ENCODE measurements around the gene RAET1G. TPM values are rescaled to one million over a fixed set of nuclear protein-coding genes. Genes with fewer than 3 reads are reported as not detected.
A peak's percentile ranks its signal among the peaks of the same experiment; 100 is the strongest.
"Not testable (repeated sequence)": the region's sequence is repeated elsewhere in the genome, so short reads cannot be mapped to it uniquely, and the experiment has no call there.

Gene RAET1G
- total RNA-seq, 1 donor from 2014 or later, result 0.53 TPM

- Mint-ChIP-seq H3K27ac (no peak overlapping the region), H3K4me1 (ENCODE audit: unreplicated experiment) (peaks cover 8% of the 10 kb centered on the region), H3K36me3 (no peaks in the 10 kb centered on the region), H3K27me3 (peaks cover 83% of the 10 kb centered on the region), H3K4me3 (peak overlapping the region; percentile 88), H3K9me3 (no peaks in the 10 kb centered on the region)
- peak; percentile 31 for DNase-seq (ENCODE audit: extremely low spot score, unreplicated experiment)
- TF ChIP-seq, protein P1, sequence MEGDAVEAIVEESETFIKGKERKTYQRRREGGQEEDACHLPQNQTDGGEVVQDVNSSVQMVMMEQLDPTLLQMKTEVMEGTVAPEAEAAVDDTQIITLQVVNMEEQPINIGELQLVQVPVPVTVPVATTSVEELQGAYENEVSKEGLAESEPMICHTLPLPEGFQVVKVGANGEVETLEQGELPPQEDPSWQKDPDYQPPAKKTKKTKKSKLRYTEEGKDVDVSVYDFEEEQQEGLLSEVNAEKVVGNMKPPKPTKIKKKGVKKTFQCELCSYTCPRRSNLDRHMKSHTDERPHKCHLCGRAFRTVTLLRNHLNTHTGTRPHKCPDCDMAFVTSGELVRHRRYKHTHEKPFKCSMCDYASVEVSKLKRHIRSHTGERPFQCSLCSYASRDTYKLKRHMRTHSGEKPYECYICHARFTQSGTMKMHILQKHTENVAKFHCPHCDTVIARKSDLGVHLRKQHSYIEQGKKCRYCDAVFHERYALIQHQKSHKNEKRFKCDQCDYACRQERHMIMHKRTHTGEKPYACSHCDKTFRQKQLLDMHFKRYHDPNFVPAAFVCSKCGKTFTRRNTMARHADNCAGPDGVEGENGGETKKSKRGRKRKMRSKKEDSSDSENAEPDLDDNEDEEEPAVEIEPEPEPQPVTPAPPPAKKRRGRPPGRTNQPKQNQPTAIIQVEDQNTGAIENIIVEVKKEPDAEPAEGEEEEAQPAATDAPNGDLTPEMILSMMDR (conservative IDR thresholded peaks at IDR 0.05), result no peak
Measured at GRCh38 chr6:149921361-149921760, 1.6 kb downstream of the RAET1G start.

GRCh38 chr6:149919834-149920225 lies 3.1 kb downstream of the RAET1G start:
- TF ChIP-seq, protein P1 (conservative IDR thresholded peaks at IDR 0.05), result no peak
- peaks cover 71% of the 10 kb centered on the region for H3K27me3 Mint-ChIP-seq
- no peaks in the 10 kb centered on the region for H3K9me3 Mint-ChIP-seq
- no peak overlapping the region for H3K4me3 Mint-ChIP-seq
- H3K27ac Mint-ChIP-seq, result no peak overlapping the region
- DNase-seq (ENCODE audit: extremely low spot score, unreplicated experiment), result no peak
- H3K4me1 Mint-ChIP-seq (ENCODE audit: unreplicated experiment), result peaks cover 5% of the 10 kb centered on the region
- H3K36me3 Mint-ChIP-seq, result no peaks in the 10 kb centered on the region

DNA sequence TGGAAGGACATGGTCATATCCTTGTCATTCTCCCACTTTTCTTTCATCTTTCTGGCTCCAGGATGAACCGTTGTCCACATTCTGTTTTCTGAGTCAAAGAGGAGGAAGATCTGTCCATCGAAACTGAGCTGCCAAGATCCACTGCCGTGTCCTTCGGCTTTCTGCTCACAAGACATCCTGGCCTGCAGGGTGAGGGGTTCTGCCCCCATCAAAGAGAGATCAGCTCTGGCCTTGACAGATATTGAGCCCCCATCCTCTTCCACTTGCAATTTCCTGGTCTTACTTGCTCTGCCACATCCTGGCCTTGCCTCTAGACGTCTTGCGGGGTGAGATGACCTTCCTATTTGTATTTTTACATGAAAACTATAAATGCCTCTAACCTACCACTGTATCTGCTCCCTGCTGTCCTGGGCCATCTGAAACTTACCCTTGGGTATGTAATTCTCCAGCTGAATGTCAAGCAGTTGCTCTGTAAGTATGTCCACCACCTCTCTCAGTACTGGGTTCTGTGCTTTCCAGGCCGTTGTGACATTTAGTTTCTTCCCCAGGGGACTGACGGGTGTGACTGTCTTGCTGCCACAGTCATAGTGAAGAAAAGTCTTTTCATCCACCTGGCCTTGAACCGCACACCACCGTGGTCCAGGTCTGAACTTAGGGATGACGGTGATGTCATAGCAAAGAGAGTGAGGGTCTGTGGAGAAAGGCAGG lies 3.6 kb downstream of the RAET1G start:
- peak; percentile 45 for DNase-seq (ENCODE audit: extremely low spot score, unreplicated experiment)
- not testable (repeated sequence) for H3K9me3 Mint-ChIP-seq; H3K4me3 Mint-ChIP-seq; H3K36me3 Mint-ChIP-seq; H3K4me1 Mint-ChIP-seq (ENCODE audit: unreplicated experiment); H3K27ac Mint-ChIP-seq
- peaks cover 71% of the 10 kb centered on the region for H3K27me3 Mint-ChIP-seq

- peaks cover 5% of the 10 kb centered on the region for H3K4me1 Mint-ChIP-seq (ENCODE audit: unreplicated experiment)
- H3K27ac Mint-ChIP-seq, result no peak overlapping the region
- TF ChIP-seq, protein P1 (conservative IDR thresholded peaks at IDR 0.05), result no peak
- no peaks in the 10 kb centered on the region for H3K36me3 Mint-ChIP-seq
- H3K4me3 Mint-ChIP-seq, result no peak overlapping the region
- peak; percentile 56 for DNase-seq (ENCODE audit: extremely low spot score, unreplicated experiment)
- no peaks in the 10 kb centered on the region for H3K9me3 Mint-ChIP-seq
- H3K27me3 Mint-ChIP-seq, result peaks cover 71% of the 10 kb centered on the region
Measured at GRCh38 chr6:149918151-149918905, 4.6 kb downstream of the RAET1G start.

- Mint-ChIP-seq H3K4me3 (no peak overlapping the region), H3K27me3 (peaks cover 71% of the 10 kb centered on the region), H3K9me3 (no peaks in the 10 kb centered on the region), H3K27ac (no peak overlapping the region), H3K36me3 (no peaks in the 10 kb centered on the region), H3K4me1 (ENCODE audit: unreplicated experiment) (no peaks in the 10 kb centered on the region)
- DNase-seq (ENCODE audit: extremely low spot score, unreplicated experiment), result peak; percentile 36
- TF ChIP-seq, protein P1 (conservative IDR thresholded peaks at IDR 0.05), result no peak
Measured at GRCh38 chr6:149917679-149918078, 5.2 kb downstream of the RAET1G start.

Measured in type B pancreatic cell (in vitro differentiated cells).